OCI-LY1 (cell line): ENCODE measurements around the gene LAMA5.

Experiments used
- H2AFZ ChIP-seq: fragments of 200-600 bp; sonication (generic), shearing (Covaris generic); 2 replicates; pipeline ENCODE4 v1.6.0; 2014; ENCODE audit warnings: antibody characterized with exemption, mild to moderate bottlenecking, low read length
- H3F3A ChIP-seq: fragments of 200-600 bp; sonication (generic), shearing (Covaris generic); 2 replicates; pipeline ENCODE4 v1.6.0; 2014; ENCODE audit warnings: mild to moderate bottlenecking, antibody characterized with exemption, low read length, moderate library complexity; ENCODE audit not compliant: insufficient read depth
- H3K27ac ChIP-seq: fragments of 200-600 bp; sonication (generic); 2 replicates; pipeline ENCODE4 v1.5.1; 2014; ENCODE audit warnings: low read length, mixed run types, mild to moderate bottlenecking, low read depth; ENCODE audit not compliant: poor library complexity, severe bottlenecking
- H3K27me3 ChIP-seq: fragments of 200-600 bp; sonication (generic); 2 replicates; pipeline ENCODE4 v1.6.0; 2014; ENCODE audit warnings: antibody characterized with exemption, mild to moderate bottlenecking, low read length, moderate library complexity; ENCODE audit not compliant: insufficient read depth
- H3K36me3 ChIP-seq: fragments of 200-600 bp; sonication (generic); 2 replicates; pipeline ENCODE4 v1.6.1; 2014; ENCODE audit warnings: mild to moderate bottlenecking, antibody characterized with exemption, low read length, moderate library complexity, mixed read lengths; ENCODE audit not compliant: insufficient read depth
- H3K4me1 ChIP-seq: fragments of 200-600 bp; sonication (generic); 2 replicates; pipeline ENCODE4 v1.5.1; 2014; ENCODE audit warnings: mild to moderate bottlenecking, low read length, moderate library complexity; ENCODE audit not compliant: insufficient read depth, severe bottlenecking
- H3K4me2 ChIP-seq: fragments of 200-600 bp; sonication (generic), shearing (Covaris generic); 2 replicates; pipeline ENCODE4 v1.6.1; 2014; ENCODE audit warnings: low read length
- H3K4me3 ChIP-seq: fragments of 200-600 bp; sonication (generic); 2 replicates; pipeline ENCODE4 v1.5.1; 2014; ENCODE audit warnings: low read length, low read depth, mild to moderate bottlenecking, mixed read lengths; ENCODE audit not compliant: poor library complexity, severe bottlenecking
- H3K79me2 ChIP-seq: fragments of 200-600 bp; shearing (Covaris generic); 2 replicates; pipeline ENCODE4 v1.6.1; 2016; ENCODE audit warnings: mixed run types, low read length, mixed read lengths; ENCODE audit not compliant: insufficient read depth
- H3K9ac ChIP-seq: fragments of 200-600 bp; sonication (generic), shearing (Covaris generic); 2 replicates; pipeline ENCODE4 v1.6.1; 2014; ENCODE audit warnings: mild to moderate bottlenecking, low read length, mixed read lengths
- H3K9me2 ChIP-seq: fragments of 200-600 bp; sonication (generic), shearing (Covaris generic); 2 replicates; pipeline ENCODE4 v1.6.1; 2014; ENCODE audit warnings: low read depth, mild to moderate bottlenecking, low read length, mixed read lengths
- H3K9me3 ChIP-seq: fragments of 200-600 bp; shearing (Covaris generic); 2 replicates; pipeline ENCODE4 v1.6.1; 2014; ENCODE audit warnings: low read length, mixed read lengths
- H4K20me1 ChIP-seq: fragments of 200-600 bp; sonication (generic), shearing (Covaris generic); 2 replicates; pipeline ENCODE4 v1.6.0; 2016; ENCODE audit warnings: mild to moderate bottlenecking, low read length; ENCODE audit not compliant: insufficient read depth
- EZH2 ChIP-seq: fragments of 200-600 bp; sonication (generic), shearing (Covaris generic); IDR thresholded peaks from 2 replicates; pipeline ENCODE4 v1.8.0; 2017; ENCODE audit warnings: borderline replicate concordance, mixed run types, mild to moderate bottlenecking, antibody characterized with exemption, low read length, moderate library complexity, mixed read lengths
- TF ChIP-seq, protein P1 (sequence below): fragments of 200-600 bp; sonication (generic), shearing (Covaris generic); IDR thresholded peaks from 2 replicates; pipeline ENCODE4 v1.5.1; 2017; ENCODE audit warnings: mild to moderate bottlenecking, antibody characterized with exemption, low read length, moderate library complexity, mixed read lengths

The LAMA5 gene

GRCh38 chr20:62284448-62284847 is 82.7 kb downstream of the LAMA5 start:
- Histone ChIP-seq H3K9me3 (no peaks in the 10 kb centered on the region), H3F3A (no peaks in the 10 kb centered on the region), H3K9ac (no peak overlapping the region), H3K4me2 (no peak overlapping the region), H2AFZ (no peak overlapping the region), H3K79me2 (no peaks in the 10 kb centered on the region), H3K36me3 (peaks cover 64% of the 10 kb centered on the region), H3K27me3 (no peaks in the 10 kb centered on the region), H3K4me3 (no peak overlapping the region), H3K4me1 (no peaks in the 10 kb centered on the region), H4K20me1 (no peaks in the 10 kb centered on the region), H3K27ac (no peak overlapping the region), H3K9me2 (no peaks in the 10 kb centered on the region)
- TF ChIP-seq EZH2 = no peak
- TF ChIP-seq, protein P1, sequence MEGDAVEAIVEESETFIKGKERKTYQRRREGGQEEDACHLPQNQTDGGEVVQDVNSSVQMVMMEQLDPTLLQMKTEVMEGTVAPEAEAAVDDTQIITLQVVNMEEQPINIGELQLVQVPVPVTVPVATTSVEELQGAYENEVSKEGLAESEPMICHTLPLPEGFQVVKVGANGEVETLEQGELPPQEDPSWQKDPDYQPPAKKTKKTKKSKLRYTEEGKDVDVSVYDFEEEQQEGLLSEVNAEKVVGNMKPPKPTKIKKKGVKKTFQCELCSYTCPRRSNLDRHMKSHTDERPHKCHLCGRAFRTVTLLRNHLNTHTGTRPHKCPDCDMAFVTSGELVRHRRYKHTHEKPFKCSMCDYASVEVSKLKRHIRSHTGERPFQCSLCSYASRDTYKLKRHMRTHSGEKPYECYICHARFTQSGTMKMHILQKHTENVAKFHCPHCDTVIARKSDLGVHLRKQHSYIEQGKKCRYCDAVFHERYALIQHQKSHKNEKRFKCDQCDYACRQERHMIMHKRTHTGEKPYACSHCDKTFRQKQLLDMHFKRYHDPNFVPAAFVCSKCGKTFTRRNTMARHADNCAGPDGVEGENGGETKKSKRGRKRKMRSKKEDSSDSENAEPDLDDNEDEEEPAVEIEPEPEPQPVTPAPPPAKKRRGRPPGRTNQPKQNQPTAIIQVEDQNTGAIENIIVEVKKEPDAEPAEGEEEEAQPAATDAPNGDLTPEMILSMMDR = no peak

GRCh38 chr20:62282877-62283503 is 84.1 kb downstream of the LAMA5 start:
- TF ChIP-seq, protein P1 = no peak
- TF ChIP-seq EZH2 = no peak
- Histone ChIP-seq H3K36me3 (peaks cover 68% of the 10 kb centered on the region), H3K27ac (no peak overlapping the region), H3K4me1 (no peaks in the 10 kb centered on the region), H4K20me1 (no peaks in the 10 kb centered on the region), H3F3A (no peaks in the 10 kb centered on the region), H3K79me2 (no peaks in the 10 kb centered on the region), H3K9me2 (no peaks in the 10 kb centered on the region), H3K9ac (no peak overlapping the region), H3K9me3 (no peaks in the 10 kb centered on the region), H3K4me2 (no peak overlapping the region), H3K27me3 (no peaks in the 10 kb centered on the region), H3K4me3 (no peak overlapping the region), H2AFZ (no peak overlapping the region)

GRCh38 chr20:62282103-62282502 is 85.0 kb downstream of the LAMA5 start:
- Histone ChIP-seq H3K9ac (no peak overlapping the region), H3K4me2 (no peak overlapping the region), H3F3A (no peaks in the 10 kb centered on the region), H3K9me2 (no peaks in the 10 kb centered on the region), H3K4me1 (no peaks in the 10 kb centered on the region), H3K27ac (no peak overlapping the region), H2AFZ (no peak overlapping the region), H4K20me1 (no peaks in the 10 kb centered on the region), H3K36me3 (peaks cover 68% of the 10 kb centered on the region), H3K79me2 (no peaks in the 10 kb centered on the region), H3K27me3 (no peaks in the 10 kb centered on the region), H3K4me3 (no peak overlapping the region), H3K9me3 (no peaks in the 10 kb centered on the region)
- no peak for TF ChIP-seq EZH2
- TF ChIP-seq, protein P1 = no peak
